Motor neuron (in vitro differentiated cells): ENCODE data around the gene PHLPP1. TPM values are rescaled to one million over a fixed set of nuclear protein-coding genes. Genes with fewer than 3 reads are reported as not detected.

ENCODE experiments used
- ATAC-seq, 8 experiments: fragments of 200-7000 bp; cut with Tn5 transposase; replicated peaks in 6 of 8; 2 replicates each; pipeline ENCODE4 v1.8.0; 2021; ENCODE audit warnings: mild to moderate bottlenecking in 8 of 8, moderate library complexity in 8 of 8
- H3K27ac ChIP-seq, 2 donors: fragments of 250-450 bp; sonication (Bioruptor Pico); 2 replicates each; pipeline ENCODE4 v1.9.0; 2021; ENCODE audit warnings: antibody characterized with exemption in 2 of 2, mild to moderate bottlenecking in 2 of 2, moderate library complexity in 1 of 2
- H3K4me1 ChIP-seq, 2 donors: fragments of 250-450 bp; sonication (Bioruptor Pico); replicated peaks in 1 of 2; 2 replicates each; pipeline ENCODE4 v1.6.1; 2021; ENCODE audit warnings: antibody characterized with exemption in 2 of 2, mild to moderate bottlenecking in 2 of 2, moderate library complexity in 1 of 2
- H3K4me3 ChIP-seq, 5 donors: fragments of 250-450 bp; sonication (Bioruptor Pico); 2 replicates each; pipeline ENCODE4 v1.9.0; 2021; ENCODE audit warnings: antibody characterized with exemption in 5 of 5, mild to moderate bottlenecking in 5 of 5, moderate library complexity in 4 of 5
- WGBS, 10 experiments: fragments of 450-650 bp; shearing (Covaris generic); methylation state at CpG; one replicate each; pipeline ENCODE4 v1.0.0; 2022; 5-methylcytosine and 5-hydroxymethylcytosine counted together
- in situ Hi-C, 9 experiments: fragments of 400-800 bp; cut with MboI; loops; one replicate each; pipeline ENCODE4 v1.15.0; 2021; ENCODE audit warnings: low sequenced_read_pairs in 9 of 9, low pct_unique_long_range_greater_than_20kb in 2 of 9; ENCODE audit not compliant: unreplicated experiment in 9 of 9
- total RNA-seq, 8 experiments: library from RNA; unstranded; fragments of 300-600 nt; gene quantifications; 2 replicates each; pipeline versions ENCODE4 v1.2.3 to v1.2.4, GENCODE V29; 2022

Gene PHLPP1
- total RNA-seq, 8 experiments from 2014 or later: 3.3 to 14.4 (median 12.1) TPM

DNA sequence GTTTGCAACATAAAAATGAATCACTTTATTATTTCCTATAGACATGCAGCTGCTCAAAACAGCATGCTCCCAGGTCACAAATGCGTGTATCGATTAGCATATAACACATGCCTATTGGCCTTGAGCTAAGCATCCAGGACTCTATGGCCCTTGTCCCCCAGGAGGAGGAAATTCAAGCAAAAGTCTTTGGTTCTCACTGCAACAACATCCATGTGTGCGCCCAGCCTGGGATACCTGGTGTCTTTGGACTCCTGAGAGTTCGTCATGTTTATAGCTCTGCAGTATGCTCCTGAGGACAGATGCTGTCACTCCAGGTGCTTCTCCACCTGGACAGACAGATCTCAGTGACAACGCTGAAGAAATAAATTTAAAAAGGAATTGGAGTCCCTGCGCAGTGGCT, 284.6 kb downstream of the PHLPP1 start:
- Histone ChIP-seq H3K4me1 (no peaks in the 10 kb centered on the region), H3K27ac (no peak overlapping the region), H3K4me3 (no peak overlapping the region)
- in situ Hi-C loops: loop anchor here (25.0 kb wide), 5 partner anchors 288 to 563 kb away; partner anchors contain the start of gene PHLPP1 (in 4 of the 9)
- 81 to 100% (median 98%) methylated on average over 1 to 6 of the region's 6 CpGs; no CpG with 5 or more reads in 1 of the 10 experiments for WGBS, 10 experiments
- no peak for ATAC-seq

DNA sequence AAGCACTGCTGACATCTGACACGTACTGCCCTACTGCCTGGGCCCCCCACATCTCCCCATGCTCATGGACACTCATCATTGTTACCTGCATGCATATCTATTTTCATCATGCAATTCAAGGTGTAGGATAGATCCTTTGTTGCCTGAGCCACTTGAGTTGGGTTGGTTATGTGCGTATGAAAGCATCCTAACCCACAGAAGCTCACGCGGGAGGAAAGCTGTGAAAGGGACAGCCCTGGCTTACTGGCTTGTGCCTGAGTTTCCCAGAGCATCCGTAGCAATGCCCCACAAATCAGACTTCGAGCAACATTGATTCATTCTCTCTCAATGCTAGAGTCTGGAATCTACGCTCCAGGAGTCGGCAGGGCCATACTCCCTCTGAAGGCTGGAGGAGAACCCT, 285.5 kb downstream of the PHLPP1 start:
- Histone ChIP-seq H3K27ac (no peak overlapping the region), H3K4me3 (no peak overlapping the region), H3K4me1 (no peaks in the 10 kb centered on the region)
- WGBS, 10 experiments: 66 to 90% (median 74%) methylated on average over 1 to 7 of the region's 8 CpGs; no CpG with 5 or more reads in 6 of the 10 experiments
- ATAC-seq: peak in 2 of 8 experiments; percentile 13 to 50
- in situ Hi-C loops: loop anchor here in 5 of 9 experiments (25.0 kb wide), 2 partner anchors 336 to 436 kb away; no protein-coding TSS in a partner anchor

DNA sequence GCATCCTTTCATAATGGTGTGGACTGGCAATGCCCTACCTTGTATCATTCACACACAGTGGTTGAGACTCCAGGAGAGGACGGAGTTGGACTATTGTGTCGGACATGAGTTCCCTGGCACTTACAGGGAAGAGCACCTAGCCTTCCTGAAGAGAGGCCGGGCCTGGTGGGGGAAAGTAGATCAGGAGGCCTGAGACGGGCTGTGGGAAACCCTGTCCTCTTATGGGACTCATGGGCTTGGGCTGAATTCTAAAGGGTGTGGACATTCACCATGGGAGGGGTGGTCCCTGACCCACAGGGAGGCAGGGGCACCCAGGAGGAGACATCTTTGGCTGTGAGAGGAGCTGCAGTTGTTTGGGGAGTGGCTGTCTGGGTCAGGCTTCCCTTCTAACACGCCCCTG, 286.5 kb downstream of the PHLPP1 start:
- no peak for ATAC-seq
- no peaks in the 10 kb centered on the region for H3K4me1 ChIP-seq
- WGBS, 10 experiments: 90 to 100% (median 100%) methylated on average over 1 to 2 of the region's 5 CpGs; no CpG with 5 or more reads in 6 of the 10 experiments
- H3K4me3 ChIP-seq: no peak overlapping the region
- no peak overlapping the region for H3K27ac ChIP-seq
- in situ Hi-C loops: loop anchor here in 5 of 9 experiments (25.0 kb wide), 2 partner anchors 335 to 435 kb away; no protein-coding TSS in a partner anchor

DNA sequence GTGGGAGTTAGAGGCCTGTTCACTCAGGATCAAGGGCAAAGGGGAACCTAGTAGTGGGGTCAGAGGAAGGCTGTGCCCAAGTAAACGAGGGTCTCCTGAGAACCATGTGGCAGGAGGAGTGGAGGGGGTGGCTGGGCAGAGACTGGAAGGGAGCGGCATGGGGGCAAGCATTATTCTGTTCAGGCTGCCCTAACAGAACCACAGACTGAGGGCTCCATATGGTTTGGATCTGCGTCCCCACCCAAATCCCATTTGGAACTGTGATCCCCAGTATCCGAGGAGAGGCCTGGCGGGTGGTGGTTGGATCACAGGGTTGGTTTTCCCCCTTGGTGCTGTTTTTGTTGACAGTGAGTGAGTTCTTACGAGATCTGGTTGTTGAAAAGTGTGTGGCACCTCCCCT, 287.0 kb downstream of the PHLPP1 start:
- ATAC-seq: no peak
- in situ Hi-C loops: loop anchor here in 5 of 9 experiments (25.0 kb wide), 2 partner anchors 335 to 435 kb away; no protein-coding TSS in a partner anchor
- Histone ChIP-seq H3K4me1 (no peaks in the 10 kb centered on the region), H3K27ac (no peak overlapping the region), H3K4me3 (no peak overlapping the region)
- WGBS, 10 experiments: 70 to 86% (median 83%) methylated on average over 1 to 2 of the region's 6 CpGs; no CpG with 5 or more reads in 6 of the 10 experiments

DNA sequence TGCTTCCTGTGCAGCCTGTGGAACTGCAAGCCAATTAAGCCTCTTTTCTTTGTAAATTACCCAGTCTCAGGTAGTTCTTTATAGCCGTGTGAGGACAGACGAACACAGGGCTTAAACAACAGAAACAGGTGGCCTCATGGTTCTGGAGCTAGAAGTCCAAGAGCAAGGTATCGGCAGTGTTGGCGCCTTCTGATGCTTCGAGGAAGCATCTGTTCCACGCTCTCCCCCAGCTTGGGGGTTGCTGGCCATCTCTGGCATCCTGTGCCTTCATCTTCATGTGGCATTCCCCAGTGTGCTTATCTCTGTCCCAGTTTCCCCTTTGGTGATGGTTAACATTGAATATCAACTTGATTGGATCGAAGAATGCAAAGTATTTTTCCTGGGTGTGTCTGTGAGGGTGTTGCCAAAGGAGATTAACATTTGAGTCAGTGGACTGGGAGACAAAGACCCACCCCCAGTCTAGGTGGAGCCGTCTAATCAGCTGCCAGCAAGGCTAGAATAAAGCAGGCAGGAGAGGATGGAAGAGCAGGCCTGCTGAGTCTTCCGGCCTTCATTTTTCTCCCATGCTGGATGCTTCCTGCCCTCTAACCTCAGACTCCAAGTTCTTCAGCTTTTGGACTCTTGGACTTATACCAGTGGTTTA, 287.6 kb downstream of the PHLPP1 start:
- ATAC-seq: peak in 3 of 8 experiments; percentile 54 to 86 (median 55)
- no peaks in the 10 kb centered on the region for H3K4me1 ChIP-seq
- H3K27ac ChIP-seq: no peak overlapping the region
- 39 to 100% (median 80%) methylated on average over 1 to 5 of the region's 9 CpGs; no CpG with 5 or more reads in 1 of the 10 experiments for WGBS, 10 experiments
- H3K4me3 ChIP-seq: no peak overlapping the region
- in situ Hi-C loops: loop anchor here in 5 of 9 experiments (25.0 kb wide), 2 partner anchors 334 to 434 kb away; no protein-coding TSS in a partner anchor

DNA sequence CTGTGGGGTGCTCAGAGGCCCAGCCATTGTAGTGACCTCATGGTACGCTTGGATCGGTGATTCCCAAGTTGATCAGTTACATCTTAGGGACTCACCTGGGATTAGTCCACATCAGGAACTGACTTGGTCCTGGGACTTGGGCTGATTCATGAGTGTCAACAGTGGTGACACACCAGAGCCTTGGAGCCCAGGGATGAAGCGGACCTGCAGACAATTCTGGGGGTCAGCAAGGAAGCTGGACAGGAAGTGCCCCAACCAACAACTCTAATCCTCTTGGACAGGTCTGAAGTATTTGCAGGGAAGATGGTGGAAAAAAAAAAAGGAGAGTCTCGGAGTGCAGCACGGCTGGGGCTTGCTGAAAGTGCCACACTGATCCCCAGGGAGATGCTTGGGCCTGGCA, 288.6 kb downstream of the PHLPP1 start:
- in situ Hi-C loops: loop anchor here in 5 of 9 experiments (25.0 kb wide), 2 partner anchors 333 to 433 kb away; no protein-coding TSS in a partner anchor
- Histone ChIP-seq H3K4me1 (no peaks in the 10 kb centered on the region), H3K27ac (no peak overlapping the region), H3K4me3 (no peak overlapping the region)
- WGBS, 10 experiments: 84 to 100% (median 90%) methylated on average over 1 to 5 of the region's 5 CpGs; no CpG with 5 or more reads in 1 of the 10 experiments
- no peak for ATAC-seq

DNA sequence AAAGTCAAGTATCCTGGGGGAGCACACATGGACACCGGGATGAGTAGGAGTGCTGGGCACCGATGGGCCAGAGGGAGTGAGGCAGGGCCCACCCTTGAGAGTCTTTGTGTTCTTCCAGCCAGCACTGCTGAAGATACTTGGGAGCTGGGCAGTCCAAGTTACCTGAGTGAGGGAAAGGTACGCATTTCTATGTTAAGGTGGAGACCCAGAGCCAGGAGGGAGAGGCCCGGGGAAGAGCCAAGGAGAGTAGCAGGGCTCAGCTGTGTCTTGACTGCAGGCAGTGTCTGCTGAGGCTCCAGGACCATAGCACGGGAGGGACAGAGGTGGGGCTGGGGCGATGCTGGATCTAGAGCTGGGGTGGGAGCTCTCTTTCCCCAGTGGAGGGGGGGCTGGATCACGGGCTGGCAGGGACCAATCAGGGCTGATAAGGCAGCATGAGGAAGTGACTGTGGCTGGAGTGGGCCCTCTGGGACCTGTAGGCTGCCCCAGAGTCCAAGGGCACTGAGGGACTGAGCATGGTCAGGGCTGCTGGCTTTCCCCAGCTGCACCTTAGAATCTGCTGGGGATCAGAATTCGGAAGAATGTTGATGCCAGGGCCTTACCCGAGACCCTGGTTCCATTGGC, 289.2 kb downstream of the PHLPP1 start:
- in situ Hi-C loops: loop anchor here in 5 of 9 experiments (25.0 kb wide), 2 partner anchors 333 to 433 kb away; no protein-coding TSS in a partner anchor
- Histone ChIP-seq H3K27ac (no peak overlapping the region), H3K4me3 (no peak overlapping the region), H3K4me1 (no peaks in the 10 kb centered on the region)
- no peak for ATAC-seq
- 50 to 81% (median 80%) methylated on average over 1 to 4 of the region's 9 CpGs; no CpG with 5 or more reads in 7 of the 10 experiments for WGBS, 10 experiments

DNA sequence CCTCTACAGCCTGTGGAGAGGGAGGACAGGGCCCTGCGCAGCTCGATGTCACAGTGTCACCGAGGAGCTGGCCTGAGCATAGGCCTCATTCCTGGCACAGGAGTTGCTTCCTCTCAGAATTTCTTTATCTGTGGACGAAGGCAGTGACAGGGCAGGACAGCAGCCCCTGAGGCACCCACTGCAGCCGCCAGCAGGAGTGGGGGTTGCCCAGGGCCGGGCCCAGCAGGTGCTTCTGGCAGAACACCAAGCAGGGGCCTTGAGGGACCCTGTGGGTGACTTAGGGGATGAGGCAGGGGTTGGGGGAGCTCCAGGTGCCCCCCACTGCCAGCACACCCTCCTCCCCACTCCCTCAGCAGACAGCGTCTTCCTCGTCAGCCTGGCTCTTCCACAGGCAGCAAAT, 290.0 kb downstream of the PHLPP1 start:
- Histone ChIP-seq H3K4me1 (no peaks in the 10 kb centered on the region), H3K27ac (no peak overlapping the region), H3K4me3 (no peak overlapping the region)
- in situ Hi-C loops: loop anchor here in 5 of 9 experiments (25.0 kb wide), 2 partner anchors 332 to 432 kb away; no protein-coding TSS in a partner anchor
- 70 to 82% methylated on average over 2 to 4 of the region's 8 CpGs; no CpG with 5 or more reads in 8 of the 10 experiments for WGBS, 10 experiments
- ATAC-seq: no peak

DNA sequence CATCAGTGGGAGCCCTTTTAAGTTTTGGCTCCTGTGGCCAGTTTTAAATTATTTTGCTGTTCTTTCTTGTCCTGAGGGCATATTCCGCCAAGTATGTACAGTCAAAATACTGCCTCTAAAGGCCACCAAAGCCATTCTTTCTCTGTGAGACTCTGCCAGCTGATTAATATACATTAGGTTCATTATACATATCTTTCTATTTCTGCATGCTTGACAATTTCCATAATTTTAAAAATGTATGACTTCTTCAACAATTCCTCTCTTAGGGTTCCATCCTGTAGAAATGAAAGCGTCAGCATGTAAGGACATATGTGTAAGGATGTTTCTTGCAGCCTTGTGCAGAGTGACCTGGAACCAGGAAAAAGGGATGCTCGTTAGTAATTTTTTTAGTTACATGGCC, 291.9 kb downstream of the PHLPP1 start:
- H3K4me3 ChIP-seq: no peak overlapping the region
- no peaks in the 10 kb centered on the region for H3K4me1 ChIP-seq
- H3K27ac ChIP-seq: no peak overlapping the region
- in situ Hi-C loops: loop anchor here in 5 of 9 experiments (25.0 kb wide), 2 partner anchors 330 to 430 kb away; no protein-coding TSS in a partner anchor
- ATAC-seq: no peak
- WGBS, 10 experiments: 10 to 100% (median 79%) methylated on average over 1 to 3 of the region's 3 CpGs; no CpG with 5 or more reads in 2 of the 10 experiments

DNA sequence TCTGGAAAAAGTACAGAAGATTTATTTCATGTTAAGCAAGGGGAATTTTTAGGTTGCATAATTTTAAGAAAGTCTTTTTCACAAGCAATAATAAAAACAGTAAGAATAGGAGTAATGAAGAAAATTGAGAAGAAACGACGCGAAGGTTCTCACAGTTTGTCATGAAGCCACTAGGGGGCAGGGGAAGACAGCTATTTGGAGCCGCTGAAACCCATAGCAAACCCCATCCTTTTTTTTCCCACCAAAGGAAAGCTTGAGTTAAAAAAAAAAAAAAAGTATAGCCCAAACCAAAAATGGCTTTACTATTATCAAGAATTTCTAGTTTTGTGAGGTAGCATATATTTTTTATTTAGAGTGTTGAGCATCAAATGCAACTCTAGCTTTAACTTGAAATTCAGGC, 300.9 kb downstream of the PHLPP1 start:
- H3K4me3 ChIP-seq: no peak overlapping the region
- peak in 5 of 8 experiments; percentile 51 to 78 (median 65) for ATAC-seq
- WGBS, 10 experiments: 0 to 33% (median 0%) methylated on average over 1 to 4 of the region's 4 CpGs
- H3K27ac ChIP-seq: no peak overlapping the region
- no peaks in the 10 kb centered on the region for H3K4me1 ChIP-seq
- in situ Hi-C loops: loop anchor here in 8 of 9 experiments (5.0 to 25.0 kb wide), 6 partner anchors 309 to 421 kb away; no protein-coding TSS in a partner anchor

DNA sequence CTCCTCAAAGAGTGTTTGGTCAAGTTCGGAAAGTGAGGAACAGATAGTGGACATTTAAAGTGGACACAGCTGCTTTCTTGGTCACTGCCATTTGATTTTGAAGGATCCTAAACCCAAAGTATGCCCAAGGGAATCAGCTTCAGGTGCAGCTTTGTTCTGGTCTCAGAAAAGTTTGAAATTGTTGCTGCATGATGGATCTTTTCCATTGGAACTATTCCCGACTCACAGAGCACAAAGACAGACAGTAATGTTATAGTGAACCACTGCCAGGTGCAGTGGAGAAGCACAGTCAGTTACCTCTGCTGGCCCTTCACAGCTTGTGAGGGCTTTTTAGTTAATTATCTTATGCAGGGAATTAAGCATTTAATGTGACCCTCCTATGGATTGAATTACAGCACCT, 301.7 kb downstream of the PHLPP1 start:
- WGBS, 10 experiments: 6 to 90% (median 54%) methylated on average over 1 to 2 of the region's 2 CpGs; no CpG with 5 or more reads in 1 of the 10 experiments
- in situ Hi-C loops: loop anchor here in 8 of 9 experiments (5.0 to 25.0 kb wide), 6 partner anchors 308 to 420 kb away; no protein-coding TSS in a partner anchor
- no peak for ATAC-seq
- no peak overlapping the region for H3K4me3 ChIP-seq
- H3K4me1 ChIP-seq: no peaks in the 10 kb centered on the region
- H3K27ac ChIP-seq: no peak overlapping the region

DNA sequence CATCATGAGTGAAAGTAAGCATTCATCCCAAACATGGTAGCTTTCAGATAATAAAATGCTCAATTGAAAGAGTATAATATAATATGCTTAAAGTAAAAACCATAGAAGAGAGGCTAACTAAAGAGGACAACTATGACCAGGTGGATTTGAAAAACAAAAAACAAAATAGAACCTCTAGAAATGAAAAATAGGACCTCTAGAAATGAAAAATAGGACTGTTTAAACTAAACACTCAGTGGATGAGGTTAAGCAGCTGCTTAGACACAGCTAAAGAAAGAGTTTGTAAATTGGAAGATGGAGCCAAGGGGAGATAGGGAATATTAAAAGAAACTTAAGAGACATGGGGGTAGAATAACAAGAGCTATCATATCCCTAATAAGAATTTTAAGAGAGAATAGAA, 302.6 kb downstream of the PHLPP1 start:
- Histone ChIP-seq H3K4me3 (no peak overlapping the region), H3K27ac (no peak overlapping the region), H3K4me1 (no peaks in the 10 kb centered on the region)
- ATAC-seq: no peak
- in situ Hi-C loops: loop anchor here in 8 of 9 experiments (5.0 to 25.0 kb wide), 6 partner anchors 307 to 419 kb away; no protein-coding TSS in a partner anchor
